Stimulated activated CD4-positive, alpha-beta T cell treated with anti-CD3 and anti-CD28 coated beads, Interleukin-4, amount 100 ng/mL, for 4 hours (primary cell): ENCODE data around the gene PRIMA1.

Experiments used
- DNase-seq, 2 experiments: peaks; one replicate each; pipeline ENCODE4 v3.0.0-alpha.2; 2020

Gene PRIMA1

GRCh38 chr14:93752980-93753561, 35.2 kb downstream of the PRIMA1 start:
- no peak for DNase-seq

DNA sequence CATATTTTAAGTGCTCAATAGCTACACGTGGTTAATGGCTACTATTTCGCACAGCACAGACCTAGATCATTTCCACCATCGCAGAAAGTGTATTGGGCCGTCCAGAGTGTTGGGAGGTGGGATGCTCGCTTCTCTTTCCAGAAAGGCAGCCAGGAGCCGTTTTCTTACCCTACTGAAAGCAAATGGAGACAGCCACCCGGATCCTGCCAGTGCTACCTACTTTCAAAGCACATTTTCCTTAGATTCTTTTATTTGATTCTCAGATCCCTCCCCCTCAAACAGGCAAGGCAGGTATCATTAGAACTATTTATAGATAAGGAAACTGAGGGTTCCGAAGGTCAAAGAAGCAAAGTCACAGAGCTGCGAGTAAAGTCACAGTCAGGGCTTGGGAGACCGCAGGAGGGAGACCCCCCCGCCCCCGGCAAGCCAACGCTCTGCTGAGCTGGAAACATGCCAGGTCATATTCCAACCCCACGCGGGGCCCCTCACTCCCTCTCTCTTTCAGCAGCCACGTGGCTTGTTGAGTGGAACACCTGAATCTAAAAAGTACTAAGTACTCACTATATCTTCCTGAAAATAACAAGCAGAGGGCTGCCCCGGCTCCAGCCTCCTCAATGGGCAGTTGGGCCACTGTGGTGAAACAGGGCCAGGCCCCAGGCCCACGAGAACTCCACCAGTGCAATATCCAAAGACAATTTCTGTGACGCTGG, 36.2 kb downstream of the PRIMA1 start:
- DNase-seq = no peak

- no peak for DNase-seq
Observed at GRCh38 chr14:93749076-93749420, 39.2 kb downstream of the PRIMA1 start.

DNA sequence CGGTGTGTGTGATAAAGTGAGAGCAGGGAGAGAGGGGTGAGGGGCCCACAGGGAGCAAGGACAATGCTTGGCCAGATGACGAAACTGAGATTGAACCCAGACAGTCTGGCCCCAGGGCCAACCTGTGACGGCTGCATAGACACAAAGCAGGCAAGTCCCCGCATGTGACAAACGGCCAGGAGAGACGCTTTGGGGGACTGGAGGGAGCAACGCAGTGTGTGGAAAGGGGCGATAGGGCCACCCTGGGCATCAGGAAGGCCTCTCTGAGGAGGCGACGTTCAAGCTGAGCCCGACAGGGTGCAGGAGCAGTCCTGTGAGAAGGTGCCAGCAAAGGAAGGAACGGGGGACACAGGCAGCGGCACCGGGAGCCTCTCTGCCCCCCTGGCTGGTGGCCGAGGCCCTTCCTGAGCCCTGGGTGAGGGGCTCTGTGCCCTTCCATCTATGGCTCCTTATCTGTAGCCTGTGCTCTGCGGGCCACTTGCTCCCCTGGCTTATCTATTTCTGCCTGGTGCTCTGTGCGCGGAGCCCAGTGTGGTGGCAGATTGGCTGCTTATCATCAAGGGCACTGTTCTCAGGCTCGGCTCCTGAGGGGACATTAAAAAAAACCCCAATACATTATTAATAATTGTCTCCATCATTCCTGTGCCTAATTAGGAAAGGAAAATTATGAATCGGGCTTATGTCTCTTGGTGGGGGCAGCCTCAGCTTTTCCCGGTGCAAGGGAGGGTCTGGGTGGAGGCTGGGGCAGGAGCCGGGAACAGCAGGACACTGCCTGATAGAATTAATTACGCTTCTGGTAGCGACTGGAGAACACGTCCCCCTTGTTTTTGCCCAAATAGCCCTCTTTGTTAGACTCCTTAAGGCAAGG, 39.8 kb downstream of the PRIMA1 start:
- DNase-seq = no peak

DNA sequence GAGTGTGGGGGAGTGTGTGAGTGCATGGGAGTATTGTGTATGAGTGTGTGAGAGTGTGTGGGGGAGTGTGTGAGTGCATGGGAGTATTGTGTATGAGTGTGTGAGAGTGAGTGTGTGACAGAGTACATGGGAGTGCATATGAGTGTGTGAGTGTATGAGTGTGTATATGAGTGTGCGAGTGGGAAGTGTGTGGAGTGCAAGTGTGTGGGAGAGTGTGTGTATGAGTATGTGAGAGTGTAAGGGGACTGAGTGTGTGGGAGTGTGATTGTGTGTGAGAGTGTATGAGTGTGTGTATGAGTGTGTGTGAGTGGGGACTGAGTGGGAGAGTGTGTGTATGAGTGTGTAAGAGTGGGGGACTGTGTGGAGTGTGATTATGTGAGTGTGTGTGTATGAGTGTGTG, 40.7 kb downstream of the PRIMA1 start:
- no peak for DNase-seq

GRCh38 chr14:93747102-93747501, 41.2 kb downstream of the PRIMA1 start:
- no peak for DNase-seq

DNA sequence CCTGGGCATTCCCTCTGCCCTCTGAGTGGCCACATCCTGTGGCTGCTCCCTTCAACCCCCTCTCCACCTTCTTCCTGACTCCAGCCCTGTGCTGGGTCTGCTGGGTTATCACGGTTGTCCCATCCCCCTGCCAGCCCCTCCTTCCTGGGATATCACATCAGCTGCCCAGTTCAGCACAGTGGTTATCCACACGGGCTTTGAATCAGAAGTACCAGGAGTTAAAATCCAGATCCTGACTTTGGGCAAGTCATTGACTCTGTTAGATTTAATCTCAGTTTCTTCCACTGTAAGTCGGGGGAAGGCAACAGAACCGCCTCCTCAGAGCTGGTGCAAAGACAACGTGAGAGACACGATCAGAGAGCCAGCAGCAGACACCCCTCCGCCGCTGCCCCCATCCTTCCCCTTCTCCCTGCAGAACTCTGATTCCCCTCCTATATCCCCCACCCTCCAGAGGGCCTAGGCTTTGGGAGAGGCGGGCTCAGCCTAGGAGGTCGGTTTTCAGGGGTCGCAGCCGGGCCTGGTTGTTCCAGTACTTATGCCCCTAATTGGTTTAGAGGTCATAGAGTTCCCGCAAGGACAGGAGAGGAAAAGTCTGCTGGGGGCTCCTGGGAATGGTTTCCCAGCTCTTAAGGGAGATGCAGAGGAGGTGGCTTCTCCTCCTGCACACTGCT, 42.5 kb downstream of the PRIMA1 start:
- no peak for DNase-seq

GRCh38 chr14:93744876-93745275, 43.4 kb downstream of the PRIMA1 start:
- DNase-seq = no peak

DNA sequence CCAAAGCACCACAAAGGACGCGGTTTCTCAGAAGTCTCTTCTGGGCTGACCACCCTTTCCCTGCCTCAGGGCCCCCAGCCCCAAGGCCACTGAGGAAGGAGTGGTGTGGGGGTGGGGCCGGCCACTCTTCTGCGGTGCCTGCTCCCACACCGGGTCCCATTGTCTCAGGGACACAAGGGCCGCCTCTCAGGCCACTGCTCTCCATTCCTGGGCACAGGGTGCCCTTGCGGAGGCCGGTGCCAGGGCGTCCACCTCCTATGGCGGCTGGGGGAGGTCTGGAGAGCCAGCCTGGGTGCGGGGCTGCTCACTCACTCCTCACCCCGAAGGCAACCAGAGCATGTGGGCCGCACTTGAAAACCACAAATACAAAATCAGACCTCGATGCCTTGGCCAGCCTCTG, 44.1 kb downstream of the PRIMA1 start:
- DNase-seq = no peak

- no peak for DNase-seq
Observed at GRCh38 chr14:93743270-93744060, 44.8 kb downstream of the PRIMA1 start.

DNA sequence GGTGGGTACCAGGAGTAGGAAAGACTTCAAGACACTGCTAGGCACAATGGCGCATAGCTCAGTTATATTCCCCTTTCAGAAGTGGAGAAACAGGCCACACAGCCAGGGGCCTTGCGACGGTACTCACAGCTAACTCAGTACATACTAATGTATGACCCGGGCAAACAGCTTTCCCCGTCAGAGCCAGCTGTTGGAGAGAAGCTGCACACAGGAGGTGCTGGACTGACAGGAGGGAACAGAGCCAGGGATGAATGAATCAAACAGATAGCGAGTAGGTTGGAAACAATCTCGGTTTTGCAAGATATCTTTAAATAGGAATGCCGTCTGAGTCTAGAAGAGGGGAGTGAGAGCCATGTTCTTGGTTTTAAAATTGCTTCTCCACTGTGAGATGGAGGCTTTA, 45.5 kb downstream of the PRIMA1 start:
- no peak for DNase-seq

DNA sequence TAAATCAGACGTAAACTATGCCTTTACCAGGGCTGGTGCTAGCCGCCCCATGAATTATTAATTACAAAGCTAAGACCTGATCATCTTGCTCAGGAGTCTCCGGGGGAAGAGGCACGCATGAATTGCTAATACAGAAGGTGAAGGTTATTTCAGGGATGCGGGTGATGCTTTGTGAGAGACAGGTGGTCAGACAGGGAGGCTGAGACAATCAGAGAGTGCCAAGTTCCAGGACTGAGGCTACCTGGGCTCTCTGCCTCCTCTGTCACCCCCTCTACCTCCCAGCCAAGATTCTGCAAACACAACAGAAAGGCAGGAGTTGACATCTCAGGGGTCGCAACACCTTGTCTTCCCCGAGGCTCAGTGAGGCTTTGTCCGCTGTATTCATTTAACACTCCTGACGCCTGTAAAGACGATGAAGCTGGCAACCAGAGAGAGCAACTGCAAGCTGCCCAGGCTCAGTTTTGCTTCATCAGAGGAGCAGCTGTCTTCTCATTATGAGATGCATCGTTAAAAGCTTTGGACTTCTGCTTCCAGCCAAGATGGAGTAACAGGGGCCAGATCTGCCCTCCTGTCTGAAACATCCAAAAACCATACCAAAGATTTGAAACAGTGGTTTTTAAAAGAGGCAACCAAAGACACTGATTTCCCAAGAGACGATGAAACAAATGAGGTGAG, 46.6 kb downstream of the PRIMA1 start:
- DNase-seq = no peak

DNA sequence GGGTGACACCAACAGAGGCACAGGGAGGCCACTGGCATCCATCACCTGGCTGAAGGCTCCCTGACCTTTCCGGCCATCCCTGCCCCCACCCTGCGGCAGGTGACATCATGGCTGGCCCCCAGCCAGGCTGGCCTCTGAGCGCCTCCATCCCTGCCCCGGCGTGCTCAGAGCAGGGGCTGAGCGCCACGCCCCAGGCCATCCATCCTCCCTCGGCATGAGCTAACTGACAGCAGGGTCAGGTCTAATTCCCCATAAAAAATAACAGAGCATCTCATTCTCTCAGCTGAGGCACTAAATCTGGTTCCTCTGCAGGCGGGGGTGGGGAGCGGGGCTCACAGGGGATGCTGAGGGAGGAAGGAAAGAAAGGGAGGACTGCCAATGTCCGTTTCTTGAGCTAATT, 50.7 kb downstream of the PRIMA1 start:
- DNase-seq = no peak

DNA sequence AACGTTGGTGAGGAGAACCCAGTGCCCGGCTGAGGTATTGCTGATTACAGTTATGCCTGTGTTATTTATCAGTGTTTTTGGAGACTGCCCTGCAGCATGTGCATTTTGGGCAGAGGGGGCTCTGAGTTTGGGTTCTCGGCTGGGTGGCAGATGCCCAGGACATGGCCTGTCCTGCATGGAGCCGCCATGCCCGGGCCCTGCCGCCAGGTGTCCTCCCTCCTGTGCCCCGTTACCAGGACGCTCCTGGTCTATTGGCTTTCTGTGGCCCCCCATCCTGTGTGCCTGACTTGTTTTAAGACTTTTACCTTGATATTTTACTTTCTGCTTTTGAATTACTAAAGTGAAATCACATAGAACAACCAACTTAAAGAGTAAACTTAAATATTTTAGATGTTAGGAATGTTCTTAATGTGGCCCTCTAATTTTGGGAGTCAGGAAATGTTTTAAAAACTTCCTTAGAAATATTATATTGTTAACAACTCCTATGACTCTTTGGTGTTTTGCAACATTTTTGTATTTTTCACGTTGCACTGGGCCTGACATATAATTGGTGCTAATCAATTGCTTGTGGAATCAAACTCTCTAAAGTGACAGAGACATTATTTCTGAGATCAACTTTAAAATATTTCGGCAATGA, 51.8 kb downstream of the PRIMA1 start:
- no peak for DNase-seq

DNA sequence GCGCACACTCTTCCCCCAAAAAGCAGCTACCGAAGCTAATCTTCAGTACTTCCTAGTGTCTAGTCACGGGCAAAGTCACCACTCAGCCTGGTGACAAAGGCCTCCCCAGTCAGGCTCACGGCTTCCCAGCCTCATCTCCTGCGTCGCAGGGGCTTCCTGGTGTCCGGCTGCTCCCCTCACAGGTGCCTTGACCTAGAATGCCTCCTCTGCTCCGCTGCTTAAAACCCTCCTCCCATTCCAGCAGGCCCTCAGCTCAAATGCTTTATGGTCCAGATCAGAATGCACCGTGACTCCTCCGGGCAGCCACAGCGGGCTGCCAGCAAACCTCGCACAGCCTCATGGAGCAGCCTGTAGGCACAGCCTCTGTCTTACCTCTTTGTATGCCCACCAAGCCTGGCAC, 53.1 kb downstream of the PRIMA1 start:
- DNase-seq = no peak

GRCh38 chr14:93734086-93734822, 54.0 kb downstream of the PRIMA1 start:
- peak in 1 of 2 experiments; percentile 2 for DNase-seq

DNA sequence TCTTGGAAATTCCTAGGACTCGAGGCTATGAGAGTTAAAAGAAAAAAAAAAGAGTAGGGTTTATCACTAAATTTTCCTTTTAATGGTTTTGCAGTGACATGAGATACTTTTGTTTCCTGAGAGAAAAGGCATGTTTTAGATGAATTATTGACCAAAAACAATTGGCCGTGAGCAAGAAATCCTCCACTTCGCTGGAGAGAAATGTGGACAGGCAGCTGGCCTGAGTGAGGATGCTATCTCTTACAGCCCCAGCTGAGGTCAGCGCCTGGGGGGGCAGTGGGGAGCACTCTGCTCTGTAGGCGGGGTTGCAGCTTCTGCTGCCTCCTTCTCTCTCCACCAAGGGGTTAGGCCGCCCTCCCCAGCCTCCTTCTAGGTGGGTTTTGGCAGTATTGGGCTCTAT, 54.7 kb downstream of the PRIMA1 start:
- DNase-seq = no peak

GRCh38 chr14:93733231-93733630, 55.1 kb downstream of the PRIMA1 start:
- DNase-seq = no peak

DNA sequence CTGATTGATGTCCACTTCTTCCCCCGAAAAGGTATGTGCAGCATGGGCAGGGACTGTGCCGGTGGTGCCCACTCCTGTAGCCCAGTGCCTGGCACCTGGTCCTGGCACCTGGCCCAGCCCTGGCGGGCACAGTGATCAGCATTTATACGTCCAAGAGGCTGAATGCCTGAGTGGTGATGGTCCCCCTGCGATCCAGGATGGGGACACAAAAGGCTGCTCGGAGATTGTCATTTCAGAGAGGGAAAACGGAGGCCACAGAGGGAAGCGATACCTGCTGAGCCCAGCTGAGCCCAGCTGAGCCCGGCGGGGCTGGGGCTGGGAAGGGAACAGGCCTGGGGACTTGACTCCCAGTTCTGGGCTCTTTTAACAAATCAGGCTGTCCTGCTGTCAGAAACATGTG, 55.8 kb downstream of the PRIMA1 start:
- no peak for DNase-seq

- DNase-seq = no peak
Observed at GRCh38 chr14:93731753-93732152, 56.5 kb downstream of the PRIMA1 start.

- no peak for DNase-seq
Observed at GRCh38 chr14:93729993-93730392, 58.3 kb downstream of the PRIMA1 start.
